ENCODE results near the gene ANKS1B. TPM values are rescaled to one million over a fixed set of nuclear protein-coding genes. Genes with fewer than 3 reads are reported as not detected.

ANKS1B gene
- total RNA-seq, 1 experiment from 2014 or later = 0.61 TPM

DNA sequence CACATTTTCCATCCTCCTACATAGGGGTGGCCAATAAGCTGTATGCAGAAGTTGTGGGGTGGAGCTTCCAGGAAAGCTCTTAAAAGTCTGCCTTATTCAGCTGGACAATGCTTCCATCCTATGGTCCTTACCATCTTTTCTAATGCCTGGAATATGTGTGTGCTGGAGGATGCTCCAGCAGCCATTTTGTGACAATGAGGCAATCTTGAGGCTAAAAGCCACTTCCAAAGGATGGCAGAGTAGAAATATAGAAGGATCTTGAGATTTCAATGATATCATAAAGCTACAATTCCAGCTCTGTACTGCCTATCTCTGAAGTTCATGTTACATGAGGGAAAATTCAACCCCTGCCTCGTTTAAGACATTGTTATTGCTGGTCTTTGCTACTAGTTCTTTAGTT is 1244.0 kb downstream of the ANKS1B start:
- Mint-ChIP-seq H3K9me3 (ENCODE audit: unreplicated experiment) (no peaks in the 10 kb centered on the region), H3K36me3 (ENCODE audit: insufficient read depth, unreplicated experiment) (no peaks in the 10 kb centered on the region), H3K4me3 (ENCODE audit: unreplicated experiment) (no peak overlapping the region), H3K27ac (ENCODE audit: unreplicated experiment) (no peak overlapping the region), H3K4me1 (ENCODE audit: low read depth, unreplicated experiment) (peaks cover 18% of the 10 kb centered on the region), H3K27me3 (ENCODE audit: insufficient read depth, unreplicated experiment) (peaks cover 19% of the 10 kb centered on the region)
- POLR2A ChIA-PET = no interaction called here
- TF ChIP-seq, protein P1, sequence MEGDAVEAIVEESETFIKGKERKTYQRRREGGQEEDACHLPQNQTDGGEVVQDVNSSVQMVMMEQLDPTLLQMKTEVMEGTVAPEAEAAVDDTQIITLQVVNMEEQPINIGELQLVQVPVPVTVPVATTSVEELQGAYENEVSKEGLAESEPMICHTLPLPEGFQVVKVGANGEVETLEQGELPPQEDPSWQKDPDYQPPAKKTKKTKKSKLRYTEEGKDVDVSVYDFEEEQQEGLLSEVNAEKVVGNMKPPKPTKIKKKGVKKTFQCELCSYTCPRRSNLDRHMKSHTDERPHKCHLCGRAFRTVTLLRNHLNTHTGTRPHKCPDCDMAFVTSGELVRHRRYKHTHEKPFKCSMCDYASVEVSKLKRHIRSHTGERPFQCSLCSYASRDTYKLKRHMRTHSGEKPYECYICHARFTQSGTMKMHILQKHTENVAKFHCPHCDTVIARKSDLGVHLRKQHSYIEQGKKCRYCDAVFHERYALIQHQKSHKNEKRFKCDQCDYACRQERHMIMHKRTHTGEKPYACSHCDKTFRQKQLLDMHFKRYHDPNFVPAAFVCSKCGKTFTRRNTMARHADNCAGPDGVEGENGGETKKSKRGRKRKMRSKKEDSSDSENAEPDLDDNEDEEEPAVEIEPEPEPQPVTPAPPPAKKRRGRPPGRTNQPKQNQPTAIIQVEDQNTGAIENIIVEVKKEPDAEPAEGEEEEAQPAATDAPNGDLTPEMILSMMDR (IDR thresholded peaks at IDR 0.05; ENCODE audit: insufficient read depth in 1 of 2, low read depth in 1 of 2, low read length in 1 of 2, severe bottlenecking in 1 of 2, unreplicated experiment in 1 of 2) = no peak
- no peaks in the 10 kb centered on the region for H3K27me3 ChIP-seq (replicated peaks; ENCODE audit: control insufficient read depth, insufficient read depth, low read length)
- intact Hi-C loops (cut with micrococcal nuclease; ENCODE audit: unreplicated experiment) = no loop called here
- CTCF ChIA-PET = no interaction called here
- H3K4me3 ChIP-seq (ENCODE audit: low read depth, low read length) = no peak overlapping the region
- no TSS peak for BruUV-seq (replicated peaks)
- no peak for DNase-seq
- peaks cover 10% of the 10 kb centered on the region for H3K4me1 ChIP-seq
- H3K9me3 ChIP-seq = no peaks in the 10 kb centered on the region
- H3K36me3 ChIP-seq (ENCODE audit: control insufficient read depth, insufficient read depth, low read length) = no peaks in the 10 kb centered on the region

DNA sequence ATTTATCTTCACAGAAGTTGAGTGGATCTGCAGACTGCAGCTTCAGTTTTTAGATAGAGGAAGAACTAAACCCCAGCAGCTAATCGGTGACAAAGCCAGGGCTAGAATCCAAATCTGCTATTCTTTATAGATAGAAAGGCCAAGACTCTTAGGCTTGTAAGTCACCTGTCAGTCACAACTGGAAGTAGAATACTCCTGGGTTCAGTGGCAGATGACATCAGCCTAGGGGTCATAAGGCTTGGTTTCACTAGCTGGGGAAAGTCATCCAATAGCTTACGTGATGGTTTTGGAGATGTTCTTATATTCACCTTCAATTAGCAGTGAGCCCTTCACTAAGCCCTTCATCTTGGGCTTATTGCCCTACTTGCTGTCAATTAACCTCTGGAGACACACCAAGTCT is 1246.2 kb downstream of the ANKS1B start:
- Mint-ChIP-seq H3K27me3 (ENCODE audit: insufficient read depth, unreplicated experiment) (peaks cover 19% of the 10 kb centered on the region), H3K4me1 (ENCODE audit: low read depth, unreplicated experiment) (peaks cover 21% of the 10 kb centered on the region), H3K4me3 (ENCODE audit: unreplicated experiment) (no peak overlapping the region), H3K27ac (ENCODE audit: unreplicated experiment) (no peak overlapping the region), H3K9me3 (ENCODE audit: unreplicated experiment) (no peaks in the 10 kb centered on the region), H3K36me3 (ENCODE audit: insufficient read depth, unreplicated experiment) (no peaks in the 10 kb centered on the region)
- POLR2A ChIA-PET = no interaction called here
- Histone ChIP-seq H3K9me3 (no peaks in the 10 kb centered on the region), H3K36me3 (ENCODE audit: control insufficient read depth, insufficient read depth, low read length) (no peaks in the 10 kb centered on the region), H3K27me3 (replicated peaks; ENCODE audit: control insufficient read depth, insufficient read depth, low read length) (no peaks in the 10 kb centered on the region), H3K4me3 (ENCODE audit: low read depth, low read length) (no peak overlapping the region), H3K4me1 (peaks cover 10% of the 10 kb centered on the region)
- intact Hi-C loops (cut with micrococcal nuclease; ENCODE audit: unreplicated experiment) = no loop called here
- CTCF ChIA-PET = no interaction called here
- no TSS peak for BruUV-seq (replicated peaks)
- TF ChIP-seq, protein P1 (IDR thresholded peaks at IDR 0.05; ENCODE audit: insufficient read depth in 1 of 2, low read depth in 1 of 2, low read length in 1 of 2, severe bottlenecking in 1 of 2, unreplicated experiment in 1 of 2) = no peak
- DNase-seq = no peak

DNA sequence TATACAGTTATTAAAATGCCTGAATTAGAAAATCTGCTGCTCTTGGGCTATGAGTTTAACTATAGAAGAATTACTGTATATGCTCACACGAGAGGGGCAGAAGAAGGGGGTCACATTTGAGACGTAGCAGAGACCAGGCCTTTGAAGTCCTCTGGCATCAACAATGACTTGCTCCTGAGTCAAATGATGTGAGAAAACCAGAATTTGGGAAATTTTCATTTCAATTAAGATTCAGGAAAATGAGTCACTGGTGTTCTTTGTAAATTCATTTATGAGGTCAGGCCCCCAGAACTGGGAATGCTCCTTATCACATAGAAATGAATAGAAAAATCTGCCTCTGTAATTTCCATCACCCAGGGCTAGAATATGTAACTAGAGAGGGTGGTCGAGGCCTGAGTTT is 1246.7 kb downstream of the ANKS1B start:
- H3K27ac Mint-ChIP-seq (ENCODE audit: unreplicated experiment) = no peak overlapping the region
- peaks cover 16% of the 10 kb centered on the region for H3K27me3 Mint-ChIP-seq (ENCODE audit: insufficient read depth, unreplicated experiment)
- H3K4me3 ChIP-seq (ENCODE audit: low read depth, low read length) = no peak overlapping the region
- ChIA-PET CTCF (no interaction called here), POLR2A (no interaction called here)
- H3K4me1 Mint-ChIP-seq (ENCODE audit: low read depth, unreplicated experiment) = peaks cover 21% of the 10 kb centered on the region
- H3K36me3 ChIP-seq (ENCODE audit: control insufficient read depth, insufficient read depth, low read length) = no peaks in the 10 kb centered on the region
- peaks cover 10% of the 10 kb centered on the region for H3K4me1 ChIP-seq
- TF ChIP-seq, protein P1 (IDR thresholded peaks at IDR 0.05; ENCODE audit: insufficient read depth in 1 of 2, low read depth in 1 of 2, low read length in 1 of 2, severe bottlenecking in 1 of 2, unreplicated experiment in 1 of 2) = no peak
- DNase-seq = no peak
- no peaks in the 10 kb centered on the region for H3K9me3 Mint-ChIP-seq (ENCODE audit: unreplicated experiment)
- no peak overlapping the region for H3K4me3 Mint-ChIP-seq (ENCODE audit: unreplicated experiment)
- H3K9me3 ChIP-seq = no peaks in the 10 kb centered on the region
- H3K27me3 ChIP-seq (replicated peaks; ENCODE audit: control insufficient read depth, insufficient read depth, low read length) = no peaks in the 10 kb centered on the region
- no peaks in the 10 kb centered on the region for H3K36me3 Mint-ChIP-seq (ENCODE audit: insufficient read depth, unreplicated experiment)
- no TSS peak for BruUV-seq (replicated peaks)
- intact Hi-C loops (cut with micrococcal nuclease; ENCODE audit: unreplicated experiment) = no loop called here

Data from Caco-2 (cell line).